GM19372 (cell line): ENCODE measurements around the gene LDB2.

ENCODE experiments used
- ATAC-seq: cut with Tn5 transposase; IDR thresholded peaks from one replicate; pipeline ENCODE4 v1.9.1; 2021; ENCODE audit warnings: mild to moderate bottlenecking, low read depth, moderate library complexity; ENCODE audit not compliant: unreplicated experiment

Gene LDB2

DNA sequence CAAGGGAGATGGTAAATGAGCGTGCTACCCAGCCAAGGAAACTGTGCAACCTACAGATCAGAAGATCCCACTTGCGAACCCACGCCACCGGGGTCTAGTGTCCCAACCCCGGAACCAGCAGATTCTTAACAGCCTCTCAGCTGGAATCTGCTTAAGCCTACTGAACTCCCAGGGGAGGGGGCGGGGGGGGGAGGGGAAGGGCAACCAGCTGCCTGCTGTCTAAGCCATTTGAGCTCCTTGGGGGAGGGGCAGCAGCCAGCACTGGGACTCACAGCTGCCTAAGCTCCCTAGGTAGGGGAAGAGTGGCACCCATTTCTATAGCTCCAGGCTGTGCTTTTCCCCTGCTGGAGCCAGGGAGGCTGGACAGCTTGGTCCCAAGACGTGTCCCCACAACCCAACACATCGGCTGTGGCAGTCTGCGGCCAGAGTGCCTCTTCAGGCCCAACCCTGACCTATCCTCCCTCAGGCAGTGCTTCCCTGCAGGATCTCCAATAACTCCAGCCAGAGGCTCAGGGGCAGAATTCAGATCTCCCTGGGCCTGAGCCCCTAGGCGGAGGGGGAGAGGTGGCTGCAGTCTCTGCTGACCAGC, 289.2 kb downstream of the LDB2 start:
- no peak for ATAC-seq

DNA sequence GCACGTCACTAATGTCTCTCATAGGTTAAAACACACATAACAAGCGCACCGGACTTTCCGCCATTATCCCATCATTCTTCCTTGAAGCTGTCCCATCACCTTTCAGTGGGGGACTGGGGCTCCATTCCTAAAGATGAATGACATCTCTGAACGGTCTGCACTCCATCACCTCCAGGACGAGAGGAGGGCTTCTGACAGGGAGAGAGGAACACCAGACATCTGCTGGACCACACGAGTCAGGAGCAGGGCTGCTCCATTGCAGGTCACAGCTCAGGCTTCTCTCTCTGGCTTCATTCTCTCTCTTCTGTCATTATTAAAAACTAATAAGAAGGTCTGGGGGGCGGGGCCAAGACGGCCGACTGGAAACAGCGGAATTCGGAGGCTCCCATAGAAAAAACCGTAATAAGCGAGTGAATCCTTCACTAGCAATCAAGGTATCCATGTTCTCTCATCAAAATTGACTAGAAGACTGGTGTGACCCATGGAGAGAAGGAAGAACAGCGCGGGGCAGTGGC, 289.8 kb downstream of the LDB2 start:
- ATAC-seq: no peak

DNA sequence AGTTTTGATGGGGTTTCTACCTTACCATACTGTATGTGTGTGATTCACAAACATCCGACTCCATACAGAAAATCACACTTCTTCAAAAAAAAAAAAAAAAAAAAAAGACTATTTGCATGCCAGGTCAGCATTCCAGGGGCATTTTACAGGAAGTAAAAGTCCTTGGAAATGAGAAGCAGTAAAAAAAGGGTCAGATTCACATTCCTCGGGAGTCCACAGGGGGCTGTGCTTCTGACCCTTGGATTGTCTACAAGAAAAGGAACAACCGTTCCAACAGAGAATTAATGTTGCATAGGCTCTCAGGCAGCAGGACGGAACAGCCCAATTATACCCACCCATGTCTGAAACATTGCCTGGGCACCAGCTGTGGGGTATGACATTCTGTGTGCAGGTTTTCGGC, 290.3 kb downstream of the LDB2 start:
- ATAC-seq: no peak

DNA sequence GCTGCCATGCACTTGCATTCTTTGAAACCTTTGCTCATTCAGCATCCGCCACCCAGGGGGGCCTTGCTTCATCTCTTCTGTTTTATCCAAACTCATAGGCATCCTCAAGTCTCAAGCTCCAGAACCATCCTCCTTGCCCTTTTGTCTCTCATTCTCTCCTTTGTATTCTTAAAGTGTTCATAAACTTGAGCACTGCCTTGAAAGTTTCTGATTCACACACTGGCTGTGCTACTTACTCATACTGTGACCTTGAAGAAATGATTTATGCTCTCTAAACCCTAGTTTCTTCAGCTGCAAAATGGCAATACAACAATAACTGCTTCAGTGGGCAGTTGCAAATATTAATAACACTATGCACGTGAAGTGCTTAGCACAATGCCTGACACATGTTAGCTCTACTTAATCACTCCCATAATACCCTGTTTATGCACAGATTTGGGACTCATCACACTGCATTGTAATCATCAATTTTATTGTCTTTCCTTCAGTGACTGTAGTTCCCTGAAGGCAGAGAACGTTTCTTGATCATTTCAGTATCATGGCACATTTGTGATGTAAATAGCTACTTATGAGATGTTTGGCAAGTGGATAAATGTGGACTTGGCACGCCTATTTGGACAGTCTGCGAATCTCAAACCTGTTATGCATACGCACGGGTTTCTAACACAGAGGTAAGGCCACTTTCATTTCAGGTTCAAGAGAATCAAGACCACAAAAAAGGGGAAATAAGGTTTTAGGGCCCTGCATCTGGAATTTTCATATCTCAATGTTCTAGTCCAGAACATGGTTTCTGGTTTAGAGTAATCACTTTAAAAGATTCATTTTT, 291.0 kb downstream of the LDB2 start:
- no peak for ATAC-seq

DNA sequence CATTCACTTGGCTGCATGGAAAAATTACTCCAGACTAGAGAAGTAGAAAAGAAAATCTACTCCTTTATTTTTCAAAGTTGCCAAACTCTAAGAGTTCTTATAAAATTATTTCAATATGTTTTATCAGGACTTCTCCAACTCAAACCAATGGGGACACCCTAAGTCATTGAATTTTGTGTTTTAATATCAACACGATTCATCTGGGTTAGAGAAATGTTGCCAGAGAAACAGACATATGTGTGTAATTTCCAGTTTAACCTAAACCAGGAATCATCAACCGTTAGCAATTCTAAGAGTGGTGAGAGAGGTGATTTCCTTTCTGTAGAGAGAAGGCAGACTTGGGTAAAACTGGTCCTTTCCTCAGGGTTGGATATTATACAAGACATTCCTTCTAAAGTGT, 291.8 kb downstream of the LDB2 start:
- ATAC-seq: no peak

DNA sequence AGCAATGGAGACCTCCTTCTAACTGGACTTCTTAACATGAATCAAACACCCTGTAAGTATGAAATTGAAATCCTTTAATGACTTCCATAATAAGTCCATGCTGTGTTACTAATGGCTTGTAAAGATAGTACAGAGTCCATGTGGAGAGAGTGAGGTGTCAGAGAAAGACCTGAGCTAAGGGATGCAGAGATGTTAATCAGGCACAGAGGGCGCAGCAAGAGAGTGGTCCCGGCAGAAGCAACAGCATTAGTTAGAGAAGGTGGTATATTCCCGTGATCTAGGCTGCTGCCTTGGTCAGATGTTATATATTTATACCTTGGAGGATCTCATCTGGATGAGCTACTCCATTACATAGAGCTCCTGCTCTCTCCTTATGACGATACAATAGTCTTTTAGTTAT, 295.3 kb downstream of the LDB2 start:
- no peak for ATAC-seq

DNA sequence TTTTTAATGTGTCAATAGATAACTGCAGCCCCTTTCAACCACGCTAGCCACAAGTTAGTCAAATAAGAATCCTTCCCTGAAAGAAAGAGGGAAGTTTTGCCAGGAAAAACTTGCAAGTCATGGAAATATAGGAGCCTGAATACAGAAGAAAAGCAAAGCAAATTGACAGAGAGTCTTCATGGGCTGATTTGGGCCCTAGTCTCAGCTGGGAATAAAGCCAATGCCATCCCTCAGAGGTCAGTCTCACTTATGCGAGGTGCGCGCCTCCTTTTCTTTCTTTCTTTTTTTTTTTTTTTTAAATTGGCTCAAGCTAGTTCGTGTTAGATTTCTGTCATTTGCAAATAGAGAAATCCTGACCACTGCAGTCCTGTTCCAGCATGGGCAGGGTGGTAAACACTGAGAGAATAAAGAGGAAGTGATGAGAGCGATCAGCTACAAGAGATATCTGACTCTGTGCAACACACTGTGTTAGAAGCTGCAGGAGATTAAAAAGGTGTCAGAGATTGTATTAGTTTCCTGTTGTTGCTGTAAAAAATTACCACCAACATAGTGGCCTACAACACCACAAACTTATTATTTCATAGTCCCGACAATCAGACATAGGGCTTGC, 299.7 kb downstream of the LDB2 start:
- ATAC-seq: no peak

DNA sequence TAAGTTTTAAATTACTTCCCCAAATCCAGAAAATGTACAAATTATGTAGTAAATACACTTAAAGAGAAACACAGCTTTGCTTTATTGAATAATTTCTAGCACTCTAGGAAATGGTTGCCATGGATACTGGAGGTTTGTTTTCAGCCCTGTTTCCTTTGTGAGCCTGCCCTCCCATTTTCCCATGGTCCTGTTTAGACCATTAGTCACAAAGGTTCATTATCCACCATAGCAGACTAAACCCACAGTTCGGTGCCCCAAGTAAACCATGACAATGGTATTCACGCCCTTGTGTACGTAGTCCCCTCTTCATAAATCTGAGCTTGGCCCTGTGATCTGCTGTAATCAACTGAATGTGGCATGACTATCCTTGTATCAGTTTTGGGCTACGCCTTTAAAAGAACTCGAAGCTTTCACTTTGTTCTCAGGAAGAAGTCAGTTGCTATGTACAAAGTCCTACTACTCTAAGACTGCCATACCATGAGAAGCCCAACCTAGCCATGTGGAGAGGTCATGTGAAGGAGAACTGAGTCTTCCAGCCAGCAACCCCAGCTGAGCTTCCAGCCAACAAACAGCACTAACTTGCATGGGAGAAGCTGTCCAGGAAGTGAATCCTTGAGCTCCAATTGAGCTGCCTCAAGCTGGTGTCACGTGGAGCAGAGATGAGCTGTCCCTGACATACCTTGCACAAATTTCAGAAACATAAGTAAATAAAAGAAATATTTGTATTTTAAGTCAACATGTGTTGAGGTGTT, 300.4 kb downstream of the LDB2 start:
- no peak for ATAC-seq

DNA sequence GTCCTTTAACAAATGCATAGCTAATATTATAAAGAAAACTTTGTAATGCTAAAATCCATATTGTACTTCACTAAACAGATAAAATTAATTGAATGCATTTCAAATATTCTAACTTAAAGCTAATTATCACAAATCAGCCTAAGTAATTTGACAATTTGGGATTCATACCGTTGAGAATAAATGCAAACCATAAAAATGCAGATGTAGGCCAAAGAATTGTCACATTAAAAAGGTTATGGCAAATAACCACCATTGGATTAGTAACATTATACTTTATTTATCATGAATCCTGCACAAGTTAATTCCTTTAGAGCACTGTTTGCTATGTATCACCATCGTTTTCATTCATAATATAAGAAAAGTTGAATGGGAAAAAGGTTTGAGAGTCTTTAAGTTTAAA, 301.0 kb downstream of the LDB2 start:
- no peak for ATAC-seq

DNA sequence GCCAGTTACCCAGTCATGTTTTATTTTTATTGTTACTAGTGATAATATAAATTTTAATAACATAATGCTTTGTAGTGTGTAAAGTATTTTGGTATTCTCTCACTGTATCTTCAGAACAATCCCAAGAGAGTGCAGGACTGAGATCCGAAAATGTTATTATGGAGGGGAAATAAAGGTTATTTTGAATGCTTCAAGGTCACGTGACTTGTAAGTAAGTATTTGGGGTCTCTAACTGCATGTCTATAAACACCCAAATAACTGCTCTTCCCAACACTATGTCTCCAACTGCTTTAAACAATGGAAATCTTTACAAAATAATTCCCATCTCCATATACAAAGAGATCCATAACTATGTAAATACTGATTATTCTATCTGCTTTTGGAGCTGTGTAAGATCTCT, 302.2 kb downstream of the LDB2 start:
- ATAC-seq: no peak

DNA sequence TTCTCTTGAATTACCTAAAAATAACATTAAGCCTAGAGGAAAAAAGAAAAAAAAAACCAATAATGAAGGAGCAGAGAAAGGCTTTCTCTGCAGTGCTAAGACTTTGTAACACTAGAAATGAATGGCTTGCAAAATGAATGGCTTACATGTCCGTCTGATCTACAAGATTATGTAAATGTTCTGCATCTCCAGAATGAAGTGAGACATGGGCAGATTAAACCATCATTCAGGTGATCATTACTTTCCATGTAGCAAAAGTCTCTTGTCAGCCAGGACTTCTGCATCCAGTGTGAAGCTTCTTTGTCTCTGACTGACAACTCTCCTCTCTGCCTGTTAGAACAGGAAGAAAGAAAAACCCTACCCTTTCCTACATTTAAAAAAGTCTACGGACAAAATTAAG, 304.3 kb downstream of the LDB2 start:
- ATAC-seq: no peak

DNA sequence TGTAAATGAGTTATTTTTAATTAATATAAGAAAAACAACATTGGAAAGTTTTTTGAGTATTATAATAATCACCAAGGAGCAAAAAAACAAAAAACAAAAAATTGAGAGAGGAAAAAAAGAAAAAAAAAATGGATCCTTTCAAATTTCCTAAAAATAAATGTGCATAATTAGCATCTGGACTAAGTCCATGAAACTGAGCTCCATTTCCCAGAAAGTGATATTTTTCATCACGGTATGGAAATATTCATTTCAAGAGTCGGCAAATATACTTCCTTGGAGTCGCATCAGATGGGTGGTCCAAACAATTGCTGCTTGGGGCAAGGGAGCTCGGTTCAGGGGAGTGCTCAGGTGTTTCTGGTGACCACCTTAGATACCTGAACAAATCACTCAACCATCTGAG, 305.1 kb downstream of the LDB2 start:
- ATAC-seq: no peak

DNA sequence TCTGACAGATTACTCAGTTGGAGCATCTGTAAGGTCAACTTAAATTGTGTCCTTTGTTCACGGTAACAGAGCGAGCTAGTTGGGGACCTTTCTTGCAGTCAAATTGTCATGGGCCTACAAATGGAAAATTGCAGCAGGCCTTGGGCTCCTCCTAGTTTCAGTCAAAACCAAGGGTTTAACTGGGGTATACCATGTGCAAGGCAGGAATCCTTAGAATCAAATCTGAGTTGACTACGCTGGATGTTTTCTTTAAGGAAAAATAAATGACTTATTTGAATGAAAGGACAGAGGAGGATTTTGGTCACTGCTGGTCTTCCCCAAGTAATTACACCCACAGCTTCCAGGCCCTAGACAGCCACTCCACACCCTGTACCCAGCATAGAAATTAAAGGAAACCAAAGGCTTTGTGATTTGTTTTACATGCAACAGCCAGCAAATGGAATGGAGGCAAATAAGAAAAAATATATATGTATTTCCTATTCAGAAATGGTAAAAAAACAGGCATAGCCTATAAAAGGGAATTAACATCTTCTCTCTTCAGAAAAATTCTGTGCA, 307.1 kb downstream of the LDB2 start:
- no peak for ATAC-seq

DNA sequence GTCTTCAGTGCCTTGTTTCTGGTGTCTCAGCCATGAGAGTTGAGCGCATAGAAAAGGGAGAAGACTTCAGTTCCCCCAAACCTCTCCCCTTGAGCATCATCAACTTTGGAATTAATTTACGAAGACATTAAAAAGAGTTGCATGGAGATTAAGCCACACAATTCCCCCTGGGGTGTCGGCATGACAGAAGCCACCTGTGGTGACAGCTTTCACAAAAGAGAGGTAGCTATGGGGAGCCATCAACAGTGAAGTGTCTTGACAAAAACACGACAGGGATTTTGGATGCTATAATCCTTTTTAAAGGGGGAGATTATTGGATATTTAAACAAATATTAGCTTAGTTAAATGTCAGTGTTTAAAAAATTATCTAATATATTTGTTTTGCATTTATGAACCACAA, 307.6 kb downstream of the LDB2 start:
- no peak for ATAC-seq

DNA sequence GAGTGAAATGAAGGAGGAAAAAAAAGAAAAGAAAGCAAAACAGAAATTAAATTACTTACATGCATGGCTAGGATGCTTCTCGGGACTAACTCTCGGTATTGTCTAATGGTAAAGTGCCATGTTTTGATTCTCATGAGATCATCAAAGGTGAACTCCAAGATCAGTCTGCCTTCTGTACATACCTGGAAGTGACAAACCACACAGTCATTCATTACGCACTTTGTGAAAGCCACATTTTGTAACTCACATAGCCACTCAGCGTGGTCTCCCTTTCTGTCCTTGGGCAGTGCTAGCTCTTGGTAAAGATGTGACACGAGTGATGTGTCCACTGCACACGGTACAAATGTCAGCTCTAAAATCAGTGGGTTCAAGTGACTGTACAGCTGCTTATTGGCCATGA, 309.8 kb downstream of the LDB2 start:
- no peak for ATAC-seq

DNA sequence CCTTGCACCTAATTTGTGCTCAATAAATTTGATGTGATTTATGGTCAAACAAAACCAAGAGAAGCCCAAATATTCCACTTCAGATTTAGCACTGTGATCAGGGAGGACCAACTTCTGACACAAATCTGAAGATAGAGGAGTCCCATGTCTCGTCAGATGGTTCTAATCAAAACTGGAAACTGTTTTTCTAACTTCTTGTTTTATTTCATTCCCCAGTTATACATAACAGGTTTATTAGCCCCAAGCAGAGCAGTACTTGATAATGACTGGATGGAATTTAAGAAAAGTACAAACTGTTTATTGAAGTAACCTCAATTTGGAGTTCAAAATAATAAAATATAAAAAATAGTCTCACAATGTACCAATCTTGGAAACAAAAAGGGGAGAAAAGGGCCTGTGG, 310.3 kb downstream of the LDB2 start:
- ATAC-seq: no peak

DNA sequence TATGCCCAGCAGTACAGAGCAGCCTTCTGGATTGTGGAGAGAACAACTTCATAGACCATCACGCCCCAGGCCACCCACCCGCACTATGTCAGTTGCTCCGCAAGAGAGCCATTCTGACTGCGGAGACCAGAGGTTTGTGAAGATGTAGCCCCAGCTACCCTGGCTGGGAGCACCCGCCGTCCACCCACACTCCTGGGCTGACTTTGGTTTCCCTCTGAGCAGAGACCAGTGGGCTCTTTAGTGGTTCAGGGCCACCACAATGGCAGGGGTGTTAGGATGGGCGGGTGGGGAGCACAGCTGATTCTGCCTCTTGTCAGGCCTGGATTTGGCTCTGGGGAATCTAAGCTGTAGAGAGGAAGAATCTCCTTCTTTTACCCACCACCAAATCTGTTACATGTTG, 313.4 kb downstream of the LDB2 start:
- no peak for ATAC-seq

DNA sequence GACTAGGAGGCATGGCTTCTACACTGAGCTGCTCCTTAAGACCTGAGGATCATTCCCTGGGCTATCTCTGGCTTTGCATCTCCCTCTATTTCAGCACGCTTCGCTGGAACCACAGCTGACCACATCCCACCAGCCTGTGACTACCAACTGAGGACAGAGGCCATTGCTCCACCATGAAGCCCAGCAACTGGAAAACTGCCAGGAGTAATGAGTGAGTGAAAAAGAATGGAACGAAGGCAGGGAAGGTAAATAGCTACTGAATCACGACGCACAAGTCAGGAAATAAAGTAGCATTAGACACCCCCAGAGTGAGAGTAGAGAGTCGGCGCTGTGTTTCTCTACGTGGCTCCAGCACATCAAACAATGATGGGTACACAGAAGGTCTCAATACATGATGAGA, 314.7 kb downstream of the LDB2 start:
- no peak for ATAC-seq

DNA sequence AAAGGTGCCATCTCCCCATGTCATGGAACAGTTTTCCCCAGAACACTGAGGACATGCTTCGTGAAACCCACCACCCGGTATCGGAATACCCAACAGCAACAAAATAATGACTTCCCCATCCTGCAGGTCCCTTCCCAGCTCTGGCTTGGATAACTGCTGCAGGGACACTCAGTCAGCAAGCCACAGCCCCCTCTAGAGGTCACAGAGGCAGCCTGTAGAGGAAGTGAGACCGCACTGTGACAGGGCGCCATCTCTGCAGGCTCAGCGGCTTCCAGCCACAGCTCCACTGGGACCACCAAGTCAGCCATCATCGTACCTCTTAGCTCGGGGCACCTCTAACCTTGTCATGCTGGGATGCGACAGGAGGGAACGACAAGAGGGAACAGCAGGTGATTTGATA, 315.9 kb downstream of the LDB2 start:
- no peak for ATAC-seq

DNA sequence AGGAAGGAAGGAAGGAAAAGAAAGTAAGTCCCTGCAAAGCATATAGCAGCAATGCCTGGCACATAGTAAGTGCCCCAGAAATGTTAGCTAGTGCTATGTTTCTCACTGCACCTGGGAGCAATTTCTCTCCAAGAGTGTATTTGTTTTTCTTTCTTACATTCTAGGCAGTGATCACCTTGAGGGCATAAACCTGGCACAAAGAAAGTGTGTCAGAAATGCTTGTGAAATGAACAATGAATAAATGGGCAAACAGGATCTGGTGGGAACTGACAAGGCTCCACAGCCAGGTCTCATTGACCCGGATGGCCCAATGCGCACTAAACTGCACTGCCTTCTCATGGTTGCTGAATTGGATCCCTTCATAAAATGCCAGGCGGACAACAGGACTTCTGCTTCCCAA, 316.4 kb downstream of the LDB2 start:
- ATAC-seq: no peak

DNA sequence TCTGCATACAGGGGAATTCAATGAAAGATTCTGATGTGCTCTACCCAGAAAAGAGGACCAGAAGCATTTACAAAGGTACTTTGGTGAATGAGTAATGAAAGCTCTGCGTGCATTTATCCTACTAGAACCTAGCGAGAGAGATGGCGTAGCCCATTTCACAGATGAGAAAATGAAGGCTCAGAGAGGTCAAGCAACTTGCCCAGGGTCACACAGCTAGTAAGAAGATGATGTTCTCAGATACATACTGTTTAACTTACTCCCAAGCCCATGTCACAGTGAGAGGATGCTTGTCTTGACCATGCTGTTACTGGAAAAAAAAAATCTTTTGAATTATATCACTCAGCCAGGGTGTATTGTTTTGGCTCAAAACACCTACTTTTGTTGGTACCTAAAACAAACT, 317.3 kb downstream of the LDB2 start:
- ATAC-seq: no peak
